ENCODE measurements around the gene MAT2B.

Gene MAT2B

GRCh38 chr5:163551156-163551555, 45.7 kb downstream of the MAT2B start:
- DNase-seq (ENCODE audit: extremely low spot score), result no peak
- TF ChIP-seq CTBP1 (IDR thresholded peaks at IDR 0.05; ENCODE audit: borderline replicate concordance) (no peak), HDGF (IDR thresholded peaks at IDR 0.05; ENCODE audit: borderline replicate concordance) (no peak), SUZ12 (IDR thresholded peaks at IDR 0.05) (no peak), FOXA1 (IDR thresholded peaks at IDR 0.05) (no peak), ARNT (IDR thresholded peaks at IDR 0.05) (no peak), ELF4 (IDR thresholded peaks at IDR 0.05) (no peak), LEF1 (IDR thresholded peaks at IDR 0.05; ENCODE audit: borderline replicate concordance) (no peak), NFRKB (IDR thresholded peaks at IDR 0.05) (no peak), BHLHE40 (IDR thresholded peaks at IDR 0.05; ENCODE audit: borderline replicate concordance) (no peak)
- TF ChIP-seq, protein P1, sequence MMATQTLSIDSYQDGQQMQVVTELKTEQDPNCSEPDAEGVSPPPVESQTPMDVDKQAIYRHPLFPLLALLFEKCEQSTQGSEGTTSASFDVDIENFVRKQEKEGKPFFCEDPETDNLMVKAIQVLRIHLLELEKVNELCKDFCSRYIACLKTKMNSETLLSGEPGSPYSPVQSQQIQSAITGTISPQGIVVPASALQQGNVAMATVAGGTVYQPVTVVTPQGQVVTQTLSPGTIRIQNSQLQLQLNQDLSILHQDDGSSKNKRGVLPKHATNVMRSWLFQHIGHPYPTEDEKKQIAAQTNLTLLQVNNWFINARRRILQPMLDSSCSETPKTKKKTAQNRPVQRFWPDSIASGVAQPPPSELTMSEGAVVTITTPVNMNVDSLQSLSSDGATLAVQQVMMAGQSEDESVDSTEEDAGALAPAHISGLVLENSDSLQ (IDR thresholded peaks at IDR 0.05), result no peak
- ChIA-PET POLR2A (no interaction called here), CTCF (interaction anchor here (0.6 kb wide), 1 partner anchor 15 kb away, joined by 3 read pairs; no protein-coding TSS in a partner anchor)

- DNase-seq (ENCODE audit: extremely low spot score), result no peak
- TF ChIP-seq BHLHE40 (IDR thresholded peaks at IDR 0.05; ENCODE audit: borderline replicate concordance), result no peak
- TF ChIP-seq CTBP1 (IDR thresholded peaks at IDR 0.05; ENCODE audit: borderline replicate concordance), result no peak
- no peak for TF ChIP-seq NFRKB (IDR thresholded peaks at IDR 0.05)
- TF ChIP-seq ZNF384 (IDR thresholded peaks at IDR 0.05), result no peak
- no peak for TF ChIP-seq SUZ12 (IDR thresholded peaks at IDR 0.05)
- no peak for TF ChIP-seq ELF4 (IDR thresholded peaks at IDR 0.05)
- TF ChIP-seq L3MBTL2 (conservative IDR thresholded peaks at IDR 0.05), result no peak
- TF ChIP-seq, protein P1 (IDR thresholded peaks at IDR 0.05), result no peak
- no peak for TF ChIP-seq FOXA1 (IDR thresholded peaks at IDR 0.05)
- TF ChIP-seq FOXK2 (IDR thresholded peaks at IDR 0.05), result no peak
- TF ChIP-seq SP1 (IDR thresholded peaks at IDR 0.05), result no peak
- no peak for TF ChIP-seq TARDBP (IDR thresholded peaks at IDR 0.05)
- CTCF ChIA-PET, result no interaction called here
- POLR2A ChIA-PET, result no interaction called here
Measured at GRCh38 chr5:163552536-163552935, 47.1 kb downstream of the MAT2B start.

DNA sequence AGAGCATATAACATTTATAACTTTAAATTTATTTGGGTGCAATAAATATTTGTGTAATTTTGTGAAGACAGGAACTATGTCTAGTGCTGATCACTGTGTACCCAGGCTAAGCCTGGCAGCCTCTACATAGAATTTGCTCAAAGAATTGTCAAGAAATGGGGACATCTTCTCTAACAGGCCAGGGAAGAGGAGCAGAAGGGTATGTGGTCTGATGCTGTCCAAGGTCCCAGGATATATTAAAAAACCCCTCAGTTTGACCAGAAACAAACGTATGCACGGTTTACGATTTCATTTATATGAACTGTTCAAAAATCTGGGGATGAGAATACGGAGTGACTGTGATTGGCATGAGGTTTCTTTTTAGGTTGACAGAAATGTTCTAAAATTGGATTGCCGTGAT, 55.9 kb downstream of the MAT2B start:
- CTCF ChIA-PET, result no interaction called here
- POLR2A ChIA-PET, result no interaction called here
- TF ChIP-seq HDGF (IDR thresholded peaks at IDR 0.05; ENCODE audit: borderline replicate concordance) (no peak), FOXA1 (IDR thresholded peaks at IDR 0.05) (no peak), CTBP1 (IDR thresholded peaks at IDR 0.05; ENCODE audit: borderline replicate concordance) (no peak)
- TF ChIP-seq, protein P1 (IDR thresholded peaks at IDR 0.05), result no peak
- no peak for DNase-seq (ENCODE audit: extremely low spot score)

GRCh38 chr5:163562071-163562470, 56.7 kb downstream of the MAT2B start:
- POLR2A ChIA-PET, result no interaction called here
- CTCF ChIA-PET, result no interaction called here
- TF ChIP-seq ARNT (IDR thresholded peaks at IDR 0.05) (no peak), FOXM1 (IDR thresholded peaks at IDR 0.05; ENCODE audit: borderline replicate concordance) (no peak), FOXA1 (IDR thresholded peaks at IDR 0.05) (no peak), TARDBP (IDR thresholded peaks at IDR 0.05) (no peak), NFRKB (IDR thresholded peaks at IDR 0.05) (no peak), BHLHE40 (IDR thresholded peaks at IDR 0.05; ENCODE audit: borderline replicate concordance) (no peak), ZNF384 (IDR thresholded peaks at IDR 0.05) (no peak), ELF4 (IDR thresholded peaks at IDR 0.05) (no peak)
- DNase-seq (ENCODE audit: extremely low spot score), result no peak

DNA sequence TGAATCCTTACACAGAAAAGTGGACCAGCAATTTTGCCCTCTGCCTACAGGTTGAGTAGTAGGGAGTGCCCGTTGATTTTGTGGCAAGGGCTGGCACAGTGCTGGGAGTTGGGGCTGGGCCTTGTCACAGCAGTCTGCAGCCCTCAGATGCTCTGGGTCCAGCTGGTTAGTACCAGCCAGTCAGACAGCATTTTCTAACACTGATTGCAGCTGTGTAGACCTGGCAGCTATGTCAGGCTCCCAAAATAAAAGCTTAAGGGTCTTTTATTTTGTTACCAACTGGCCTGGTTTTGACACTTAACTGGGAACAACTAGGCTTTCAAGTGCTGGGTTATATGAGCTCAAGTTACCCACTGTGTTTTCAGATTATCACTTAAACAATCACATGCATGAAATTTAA, 57.7 kb downstream of the MAT2B start:
- DNase-seq (ENCODE audit: extremely low spot score), result no peak
- ChIA-PET POLR2A (no interaction called here), CTCF (interaction anchor here (0.6 kb wide), 1 partner anchor 126 kb away, joined by 3 read pairs; no protein-coding TSS in a partner anchor)
- TF ChIP-seq, protein P1 (IDR thresholded peaks at IDR 0.05), result no peak
- TF ChIP-seq BHLHE40 (IDR thresholded peaks at IDR 0.05; ENCODE audit: borderline replicate concordance), result no peak
- TF ChIP-seq FOXK2 (IDR thresholded peaks at IDR 0.05), result no peak
- TF ChIP-seq SUZ12 (IDR thresholded peaks at IDR 0.05), result no peak
- TF ChIP-seq FOXA1 (IDR thresholded peaks at IDR 0.05), result no peak
- no peak for TF ChIP-seq L3MBTL2 (conservative IDR thresholded peaks at IDR 0.05)
- TF ChIP-seq ELF4 (IDR thresholded peaks at IDR 0.05), result no peak
- TF ChIP-seq TARDBP (IDR thresholded peaks at IDR 0.05), result no peak
- TF ChIP-seq ZNF384 (IDR thresholded peaks at IDR 0.05), result no peak
- no peak for TF ChIP-seq NFRKB (IDR thresholded peaks at IDR 0.05)
- no peak for TF ChIP-seq SP1 (IDR thresholded peaks at IDR 0.05)
- no peak for TF ChIP-seq LEF1 (IDR thresholded peaks at IDR 0.05; ENCODE audit: borderline replicate concordance)
- no peak for TF ChIP-seq FOXM1 (IDR thresholded peaks at IDR 0.05; ENCODE audit: borderline replicate concordance)
- no peak for TF ChIP-seq HDGF (IDR thresholded peaks at IDR 0.05; ENCODE audit: borderline replicate concordance)
- TF ChIP-seq ARNT (IDR thresholded peaks at IDR 0.05), result no peak
- TF ChIP-seq CTBP1 (IDR thresholded peaks at IDR 0.05; ENCODE audit: borderline replicate concordance), result no peak

DNA sequence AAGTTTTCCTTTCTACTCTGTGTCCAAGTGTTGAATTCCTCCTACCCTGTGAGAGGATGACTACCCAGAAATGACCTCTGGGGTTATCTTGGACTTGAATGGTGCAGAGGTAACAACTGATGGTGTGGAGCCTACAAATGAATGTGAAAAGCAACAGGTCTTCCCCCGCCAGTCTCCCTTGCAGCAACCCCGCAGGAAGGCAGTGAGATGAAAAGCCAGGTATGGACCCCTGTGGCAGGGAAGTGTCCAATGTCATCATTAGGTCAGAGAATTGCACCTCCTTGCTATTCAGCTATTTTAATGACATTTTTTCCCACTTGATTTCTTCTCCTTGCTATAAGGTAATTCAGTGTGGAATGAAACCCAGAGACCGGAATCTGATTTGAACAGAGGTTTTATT, 58.5 kb downstream of the MAT2B start:
- CTCF ChIA-PET, result interaction anchor here (2.0 kb wide), 1 partner anchor 940 kb away, joined by 12 read pairs; no protein-coding TSS in a partner anchor

More for the DNA sequence above, 58.5 kb downstream of the MAT2B start:
- DNase-seq (ENCODE audit: extremely low spot score), result no peak
- TF ChIP-seq NFRKB (IDR thresholded peaks at IDR 0.05), result no peak
- no peak for TF ChIP-seq L3MBTL2 (conservative IDR thresholded peaks at IDR 0.05)
- TF ChIP-seq, protein P1 (IDR thresholded peaks at IDR 0.05), result no peak
- TF ChIP-seq ELF4 (IDR thresholded peaks at IDR 0.05), result no peak
- no peak for TF ChIP-seq ARNT (IDR thresholded peaks at IDR 0.05)
- TF ChIP-seq HDGF (IDR thresholded peaks at IDR 0.05; ENCODE audit: borderline replicate concordance), result no peak
- TF ChIP-seq BHLHE40 (IDR thresholded peaks at IDR 0.05; ENCODE audit: borderline replicate concordance), result no peak
- no peak for TF ChIP-seq FOXM1 (IDR thresholded peaks at IDR 0.05; ENCODE audit: borderline replicate concordance)
- POLR2A ChIA-PET, result no interaction called here

All from HEK293T (cell line).